Ishikawa (cell line): ENCODE measurements around the gene PPP1R12A.

Experiments used
- CEBPB ChIP-seq: IDR thresholded peaks from 2 replicates; pipeline ENCODE4 v1.6.1; 2012
- CREB1 ChIP-seq: IDR thresholded peaks from 2 replicates; pipeline ENCODE4 v1.6.1; 2012; ENCODE audit warnings: low read depth
- EGR1 ChIP-seq: IDR thresholded peaks from 2 replicates; pipeline ENCODE4 v1.6.1; 2012
- EP300 ChIP-seq: IDR thresholded peaks from 2 replicates; pipeline ENCODE4 v1.6.1; 2012; ENCODE audit warnings: borderline replicate concordance
- NFIC ChIP-seq: IDR thresholded peaks from 2 replicates; pipeline ENCODE4 v1.6.1; 2012
- RAD21 ChIP-seq: IDR thresholded peaks from 2 replicates; pipeline ENCODE4 v1.6.1; 2012; ENCODE audit warnings: low read depth
- REST ChIP-seq: IDR thresholded peaks from 2 replicates; pipeline ENCODE4 v1.6.1; 2012; ENCODE audit warnings: low read depth, mild to moderate bottlenecking
- TAF1 ChIP-seq: IDR thresholded peaks from 2 replicates; pipeline ENCODE4 v1.6.1; 2012; ENCODE audit warnings: low read depth, mild to moderate bottlenecking
- TCF12 ChIP-seq: IDR thresholded peaks from 2 replicates; pipeline ENCODE4 v1.6.1; 2012; ENCODE audit warnings: low read depth
- TEAD4 ChIP-seq: IDR thresholded peaks from 2 replicates; pipeline ENCODE4 v1.6.1; 2012
- YY1 ChIP-seq: IDR thresholded peaks from 2 replicates; pipeline ENCODE4 v1.6.1; 2012; ENCODE audit warnings: low read depth
- TF ChIP-seq, protein P1 (sequence below): IDR thresholded peaks from 2 replicates; pipeline ENCODE4 v1.6.1; 2012
- TF ChIP-seq, protein P2 (sequence below): IDR thresholded peaks from 2 replicates; pipeline ENCODE4 v1.6.1; 2012

DNA sequence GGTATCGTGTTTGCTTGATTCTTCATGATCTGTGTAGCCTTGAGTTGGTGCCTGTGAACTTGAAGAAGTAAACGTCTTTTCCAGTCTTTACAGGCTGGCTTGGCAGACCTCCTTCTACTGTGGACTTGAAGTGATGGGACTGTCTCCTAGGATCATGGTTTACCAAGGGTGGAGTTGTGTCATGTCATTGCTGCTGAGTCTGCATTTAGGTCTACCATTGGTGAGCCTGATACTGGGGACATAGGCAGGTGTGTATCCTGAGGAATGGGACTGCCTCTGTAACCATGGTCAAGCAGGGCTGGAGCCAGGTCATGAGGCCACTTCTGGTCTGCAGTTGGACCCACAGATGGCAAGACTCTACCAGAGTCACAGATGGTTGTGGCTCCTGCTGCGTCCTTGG is 20.7 kb upstream of the PPP1R12A start:
- TF ChIP-seq, protein P1, sequence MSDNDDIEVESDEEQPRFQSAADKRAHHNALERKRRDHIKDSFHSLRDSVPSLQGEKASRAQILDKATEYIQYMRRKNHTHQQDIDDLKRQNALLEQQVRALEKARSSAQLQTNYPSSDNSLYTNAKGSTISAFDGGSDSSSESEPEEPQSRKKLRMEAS: no peak
- TF ChIP-seq EP300 (no peak), REST (no peak), CEBPB (no peak), TAF1 (no peak), YY1 (no peak), RAD21 (no peak), NFIC (no peak), CREB1 (no peak), EGR1 (no peak), TCF12 (no peak), TEAD4 (no peak)
- TF ChIP-seq, protein P2, sequence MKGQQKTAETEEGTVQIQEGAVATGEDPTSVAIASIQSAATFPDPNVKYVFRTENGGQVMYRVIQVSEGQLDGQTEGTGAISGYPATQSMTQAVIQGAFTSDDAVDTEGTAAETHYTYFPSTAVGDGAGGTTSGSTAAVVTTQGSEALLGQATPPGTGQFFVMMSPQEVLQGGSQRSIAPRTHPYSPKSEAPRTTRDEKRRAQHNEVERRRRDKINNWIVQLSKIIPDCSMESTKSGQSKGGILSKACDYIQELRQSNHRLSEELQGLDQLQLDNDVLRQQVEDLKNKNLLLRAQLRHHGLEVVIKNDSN: no peak
